WTC11 (cell line): Measurements from ENCODE around the gene PEX19. TPM values are rescaled to one million over a fixed set of nuclear protein-coding genes. Genes with fewer than 3 reads are reported as not detected.

Experiments
- ATAC-seq: fragments of 200-7000 bp; cut with Tn5 transposase; 2 replicates; pipeline ENCODE4 v1.10.0; 2021; ENCODE audit warnings: mild to moderate bottlenecking, moderate library complexity
- CTCF ChIA-PET: fragments of 300-600 bp; sonication (Branson Sonifier 250); formaldehyde crosslinking; loops from one replicate; lab custom pipeline; 2021; ENCODE audit warnings: antibody characterized with exemption; lab: Charles Lee
- POLR2A ChIA-PET: fragments of 350-600 bp; sonication (Branson Sonifier 250); formaldehyde crosslinking; loops from one replicate; lab custom pipeline; 2021; ENCODE audit warnings: antibody characterized with exemption; lab: Charles Lee
- DNase-seq: peaks from one replicate; pipeline ENCODE4 v3.0.0; 2021; ENCODE audit warnings: low spot score
- H3K27ac Mint-ChIP-seq: 2 replicates; pipeline ENCODE4 v1.8.0; 2021; ENCODE audit warnings: mixed read lengths
- H3K27me3 Mint-ChIP-seq: 2 replicates; pipeline ENCODE4 v1.8.0; 2021; ENCODE audit warnings: low read depth, mild to moderate bottlenecking, moderate library complexity, mixed read lengths
- H3K36me3 Mint-ChIP-seq: 2 replicates; pipeline ENCODE4 v1.8.0; 2021; ENCODE audit warnings: mixed read lengths
- H3K4me1 Mint-ChIP-seq: 2 replicates; pipeline ENCODE4 v1.8.0; 2022; ENCODE audit warnings: mixed read lengths
- H3K4me3 Mint-ChIP-seq: 2 replicates; pipeline ENCODE4 v1.8.0; 2021; ENCODE audit warnings: mild to moderate bottlenecking, moderate library complexity, mixed read lengths
- H3K9me3 Mint-ChIP-seq: 2 replicates; pipeline ENCODE4 v1.8.0; 2021; ENCODE audit warnings: mixed read lengths
- ATF6 ChIP-seq: sonication (generic); formaldehyde crosslinking; IDR thresholded peaks from 2 replicates; pipeline ENCODE4 v1.8.1; 2023; ENCODE audit warnings: mild to moderate bottlenecking, missing genetic modification reagents
- CBFB ChIP-seq: sonication (generic); formaldehyde crosslinking; IDR thresholded peaks from 2 replicates; pipeline ENCODE4 v1.8.1; 2022; ENCODE audit warnings: mild to moderate bottlenecking, low read depth, missing genetic modification reagents
- CDX4 ChIP-seq: fragments of 250-450 bp; sonication (Bioruptor Pico); IDR thresholded peaks from 2 replicates; pipeline ENCODE4 v1.9.0; 2021; ENCODE audit warnings: moderate library complexity, mild to moderate bottlenecking, inconsistent platforms, borderline replicate concordance
- ERG ChIP-seq: fragments of 250-450 bp; sonication (Bioruptor Pico); IDR thresholded peaks from 2 replicates; pipeline ENCODE4 v1.8.0; 2021; ENCODE audit warnings: mild to moderate bottlenecking
- FOXK1 ChIP-seq: sonication (generic); formaldehyde crosslinking; IDR thresholded peaks from 2 replicates; pipeline ENCODE4 v1.8.0; 2022; ENCODE audit warnings: mild to moderate bottlenecking, moderate library complexity, missing genetic modification reagents
- HMGA2 ChIP-seq: fragments of 250-450 bp; sonication (Bioruptor Pico); IDR thresholded peaks from 2 replicates; pipeline ENCODE4 v1.4.0; 2021; ENCODE audit warnings: mild to moderate bottlenecking, moderate library complexity
- IRF2 ChIP-seq: sonication (generic); formaldehyde crosslinking; IDR thresholded peaks from 2 replicates; pipeline ENCODE4 v1.8.0; 2022; ENCODE audit warnings: low read depth, missing genetic modification reagents, borderline replicate concordance
- MAX ChIP-seq: sonication (generic); formaldehyde crosslinking; IDR thresholded peaks from 2 replicates; pipeline ENCODE4 v1.8.0; 2022; ENCODE audit warnings: mild to moderate bottlenecking, missing genetic modification reagents
- MYBL2 ChIP-seq: sonication (generic); formaldehyde crosslinking; IDR thresholded peaks from 2 replicates; pipeline ENCODE4 v1.8.1; 2023; ENCODE audit warnings: mild to moderate bottlenecking, moderate library complexity, missing genetic modification reagents
- NR1H2 ChIP-seq: sonication (generic); formaldehyde crosslinking; IDR thresholded peaks from 2 replicates; pipeline ENCODE4 v1.9.0; 2021; ENCODE audit warnings: mild to moderate bottlenecking, moderate library complexity, missing genetic modification reagents
- NR2C2 ChIP-seq: sonication (generic); formaldehyde crosslinking; IDR thresholded peaks from 2 replicates; pipeline ENCODE4 v1.8.0; 2022; ENCODE audit warnings: mild to moderate bottlenecking, missing genetic modification reagents
- NR3C1 ChIP-seq: sonication (generic); formaldehyde crosslinking; conservative IDR thresholded peaks from 2 replicates; pipeline ENCODE4 v1.8.1; 2023; ENCODE audit warnings: low read depth, mild to moderate bottlenecking, missing genetic modification reagents
- SMAD4 ChIP-seq: sonication (generic); formaldehyde crosslinking; IDR thresholded peaks from 2 replicates; pipeline ENCODE4 v1.8.0; 2022; ENCODE audit warnings: mild to moderate bottlenecking, missing genetic modification reagents
- TEAD1 ChIP-seq: sonication (generic); formaldehyde crosslinking; IDR thresholded peaks from 2 replicates; pipeline ENCODE4 v1.8.0; 2022; ENCODE audit warnings: mild to moderate bottlenecking, missing genetic modification reagents
- USF1 ChIP-seq: sonication (generic); formaldehyde crosslinking; IDR thresholded peaks from 2 replicates; pipeline ENCODE4 v1.8.0; 2022; ENCODE audit warnings: mild to moderate bottlenecking, missing genetic modification reagents
- ZMAT4 ChIP-seq: fragments of 250-450 bp; sonication (Bioruptor Pico); IDR thresholded peaks from 2 replicates; pipeline ENCODE4 v1.9.0; 2021; ENCODE audit warnings: mild to moderate bottlenecking
- ZNF317 ChIP-seq: sonication (generic); formaldehyde crosslinking; IDR thresholded peaks from 2 replicates; pipeline ENCODE4 v1.8.1; 2023; ENCODE audit warnings: low read depth, mild to moderate bottlenecking, moderate library complexity, missing genetic modification reagents, borderline replicate concordance
- ZNF396 ChIP-seq: fragments of 250-450 bp; sonication (Bioruptor Pico); IDR thresholded peaks from 2 replicates; pipeline ENCODE4 v1.8.0; 2021; ENCODE audit warnings: mild to moderate bottlenecking, moderate library complexity, borderline replicate concordance
- total RNA-seq: library from RNA; stranded (reverse); gene quantifications from 3 replicates; pipeline ENCODE4 v1.2.3, GENCODE V29; 2021
- TF ChIP-seq, protein P1 (sequence below): fragments of 250-450 bp; sonication (Bioruptor Pico); conservative IDR thresholded peaks from 2 replicates; pipeline ENCODE4 v1.9.0; 2021; ENCODE audit warnings: mild to moderate bottlenecking
- TF ChIP-seq, protein P2 (sequence below): sonication (generic); formaldehyde crosslinking; IDR thresholded peaks from 2 replicates; pipeline ENCODE4 v1.8.0; 2023; ENCODE audit warnings: missing genetic modification reagents, mild to moderate bottlenecking, borderline replicate concordance

The PEX19 gene
- total RNA-seq, 1 experiment from 2014 or later: 85.2 TPM

- peak overlapping the region; percentile 74; the same call in 1 of the 2 replicates for H3K27ac Mint-ChIP-seq
- H3K4me1 Mint-ChIP-seq: peaks cover 33% of the 10 kb centered on the region
- no peaks in the 10 kb centered on the region for H3K9me3 Mint-ChIP-seq
- ATAC-seq (peak; percentile 100), DNase-seq (peak; percentile 67)
- POLR2A ChIA-PET: interaction anchor here (0.6 to 2.3 kb wide), 5 partner anchors 16 to 68 kb away, joined by 3 to 7 read pairs (median 4); partner anchors contain the start of genes DCAF8 and PEX19
- CTCF ChIA-PET: interaction anchor here (0.6 to 4.2 kb wide), 8 partner anchors 15 to 221 kb away, joined by 3 to 49 read pairs (median 5); no protein-coding TSS in a partner anchor
- H3K36me3 Mint-ChIP-seq: peaks cover 65% of the 10 kb centered on the region
- no peaks in the 10 kb centered on the region for H3K27me3 Mint-ChIP-seq
- TF ChIP-seq MAX (0 out of 2 replicates have a peak, but pooled peaks have one; percentile 20), IRF2 (no peak), MYBL2 (no peak), ZNF396 (CRISPR knock-in tag) (no peak), NR2C2 (CRISPR knock-in tag) (no peak), NR1H2 (CRISPR knock-in tag) (no peak), ERG (CRISPR knock-in tag) (no peak), FOXK1 (CRISPR knock-in tag) (no peak), ZMAT4 (CRISPR knock-in tag) (no peak), HMGA2 (CRISPR knock-in tag) (no peak), TEAD1 (CRISPR knock-in tag) (peak; percentile 24; the same call in 1 of the 2 replicates), ATF6 (no peak), USF1 (CRISPR knock-in tag) (no peak), ZNF317 (CRISPR knock-in tag) (no peak), NR3C1 (no peak), SMAD4 (CRISPR knock-in tag) (no peak), CDX4 (CRISPR knock-in tag) (no peak), CBFB (no peak)
- TF ChIP-seq, protein P1, sequence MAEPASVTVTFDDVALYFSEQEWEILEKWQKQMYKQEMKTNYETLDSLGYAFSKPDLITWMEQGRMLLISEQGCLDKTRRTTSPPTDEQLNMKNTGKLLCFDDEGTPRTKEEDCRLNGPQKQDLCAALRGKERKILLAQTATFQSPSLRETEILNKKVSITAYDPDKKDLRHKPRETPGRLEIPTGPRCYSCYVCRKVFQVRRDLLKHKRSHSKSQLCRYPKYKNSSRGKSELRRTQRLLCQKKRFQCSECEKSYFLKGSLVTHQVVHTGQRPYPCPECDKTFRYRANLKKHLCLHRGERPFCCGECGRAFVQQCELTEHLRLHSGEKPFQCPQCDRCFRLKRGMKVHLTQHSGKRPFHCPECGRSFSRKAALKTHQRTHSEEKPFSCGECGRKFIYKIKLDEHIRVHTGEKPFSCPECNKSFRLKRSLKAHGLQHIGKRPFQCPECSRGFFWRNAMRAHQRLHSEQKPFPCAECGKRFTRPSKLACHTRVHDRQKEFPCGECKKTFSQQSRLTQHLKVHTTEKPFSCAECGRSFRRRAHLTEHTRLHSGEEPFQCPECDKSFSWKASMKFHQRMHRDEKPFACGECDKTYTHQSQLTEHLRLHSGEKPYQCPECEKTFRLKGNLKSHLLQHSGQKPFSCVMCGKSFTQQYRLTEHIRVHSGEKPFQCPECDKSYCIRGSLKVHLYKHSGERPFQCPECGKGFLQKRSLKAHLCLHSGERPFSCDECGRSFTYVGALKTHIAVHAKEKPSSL: no peak
- TF ChIP-seq, protein P2, sequence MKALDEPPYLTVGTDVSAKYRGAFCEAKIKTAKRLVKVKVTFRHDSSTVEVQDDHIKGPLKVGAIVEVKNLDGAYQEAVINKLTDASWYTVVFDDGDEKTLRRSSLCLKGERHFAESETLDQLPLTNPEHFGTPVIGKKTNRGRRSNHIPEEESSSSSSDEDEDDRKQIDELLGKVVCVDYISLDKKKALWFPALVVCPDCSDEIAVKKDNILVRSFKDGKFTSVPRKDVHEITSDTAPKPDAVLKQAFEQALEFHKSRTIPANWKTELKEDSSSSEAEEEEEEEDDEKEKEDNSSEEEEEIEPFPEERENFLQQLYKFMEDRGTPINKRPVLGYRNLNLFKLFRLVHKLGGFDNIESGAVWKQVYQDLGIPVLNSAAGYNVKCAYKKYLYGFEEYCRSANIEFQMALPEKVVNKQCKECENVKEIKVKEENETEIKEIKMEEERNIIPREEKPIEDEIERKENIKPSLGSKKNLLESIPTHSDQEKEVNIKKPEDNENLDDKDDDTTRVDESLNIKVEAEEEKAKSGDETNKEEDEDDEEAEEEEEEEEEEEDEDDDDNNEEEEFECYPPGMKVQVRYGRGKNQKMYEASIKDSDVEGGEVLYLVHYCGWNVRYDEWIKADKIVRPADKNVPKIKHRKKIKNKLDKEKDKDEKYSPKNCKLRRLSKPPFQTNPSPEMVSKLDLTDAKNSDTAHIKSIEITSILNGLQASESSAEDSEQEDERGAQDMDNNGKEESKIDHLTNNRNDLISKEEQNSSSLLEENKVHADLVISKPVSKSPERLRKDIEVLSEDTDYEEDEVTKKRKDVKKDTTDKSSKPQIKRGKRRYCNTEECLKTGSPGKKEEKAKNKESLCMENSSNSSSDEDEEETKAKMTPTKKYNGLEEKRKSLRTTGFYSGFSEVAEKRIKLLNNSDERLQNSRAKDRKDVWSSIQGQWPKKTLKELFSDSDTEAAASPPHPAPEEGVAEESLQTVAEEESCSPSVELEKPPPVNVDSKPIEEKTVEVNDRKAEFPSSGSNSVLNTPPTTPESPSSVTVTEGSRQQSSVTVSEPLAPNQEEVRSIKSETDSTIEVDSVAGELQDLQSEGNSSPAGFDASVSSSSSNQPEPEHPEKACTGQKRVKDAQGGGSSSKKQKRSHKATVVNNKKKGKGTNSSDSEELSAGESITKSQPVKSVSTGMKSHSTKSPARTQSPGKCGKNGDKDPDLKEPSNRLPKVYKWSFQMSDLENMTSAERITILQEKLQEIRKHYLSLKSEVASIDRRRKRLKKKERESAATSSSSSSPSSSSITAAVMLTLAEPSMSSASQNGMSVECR (CRISPR knock-in tag): peak; percentile 61; the same call in 1 of the 2 replicates
- peak overlapping the region; percentile 35 for H3K4me3 Mint-ChIP-seq
Measured at GRCh38 chr1:160307118-160307791, 22.3 kb upstream of the PEX19 start.
